WTC11 (cell line): Measurements from ENCODE around the gene PANK3. TPM values are rescaled to one million over a fixed set of nuclear protein-coding genes. Genes with fewer than 3 reads are reported as not detected.

Experiments
- ATAC-seq: fragments of 200-7000 bp; cut with Tn5 transposase; 2 replicates; pipeline ENCODE4 v1.10.0; 2021; ENCODE audit warnings: mild to moderate bottlenecking, moderate library complexity
- CTCF ChIA-PET: fragments of 300-600 bp; sonication (Branson Sonifier 250); formaldehyde crosslinking; loops from one replicate; lab custom pipeline; 2021; ENCODE audit warnings: antibody characterized with exemption; lab: Charles Lee
- POLR2A ChIA-PET: fragments of 350-600 bp; sonication (Branson Sonifier 250); formaldehyde crosslinking; loops from one replicate; lab custom pipeline; 2021; ENCODE audit warnings: antibody characterized with exemption; lab: Charles Lee
- DNase-seq: peaks from one replicate; pipeline ENCODE4 v3.0.0; 2021; ENCODE audit warnings: low spot score
- H3K27ac Mint-ChIP-seq: 2 replicates; pipeline ENCODE4 v1.8.0; 2021; ENCODE audit warnings: mixed read lengths
- H3K27me3 Mint-ChIP-seq: 2 replicates; pipeline ENCODE4 v1.8.0; 2021; ENCODE audit warnings: low read depth, mild to moderate bottlenecking, moderate library complexity, mixed read lengths
- H3K36me3 Mint-ChIP-seq: 2 replicates; pipeline ENCODE4 v1.8.0; 2021; ENCODE audit warnings: mixed read lengths
- H3K4me1 Mint-ChIP-seq: 2 replicates; pipeline ENCODE4 v1.8.0; 2022; ENCODE audit warnings: mixed read lengths
- H3K4me3 Mint-ChIP-seq: 2 replicates; pipeline ENCODE4 v1.8.0; 2021; ENCODE audit warnings: mild to moderate bottlenecking, moderate library complexity, mixed read lengths
- H3K9me3 Mint-ChIP-seq: 2 replicates; pipeline ENCODE4 v1.8.0; 2021; ENCODE audit warnings: mixed read lengths
- AR ChIP-seq: fragments of 250-450 bp; sonication (Bioruptor Pico); IDR thresholded peaks from 2 replicates; pipeline ENCODE4 v1.9.0; 2021; ENCODE audit warnings: mild to moderate bottlenecking
- ARID4B ChIP-seq: sonication (generic); formaldehyde crosslinking; IDR thresholded peaks from 2 replicates; pipeline ENCODE4 v1.8.0; 2023; ENCODE audit warnings: missing genetic modification reagents, mild to moderate bottlenecking, borderline replicate concordance
- ATF2 ChIP-seq: sonication (generic); formaldehyde crosslinking; IDR thresholded peaks from 2 replicates; pipeline ENCODE4 v1.8.1; 2022; ENCODE audit warnings: low read depth, missing genetic modification reagents, borderline replicate concordance
- ATF3 ChIP-seq: sonication (generic); formaldehyde crosslinking; conservative IDR thresholded peaks from 2 replicates; pipeline ENCODE4 v1.8.1; 2022; ENCODE audit warnings: mild to moderate bottlenecking, missing genetic modification reagents
- E2F1 ChIP-seq: sonication (generic); formaldehyde crosslinking; IDR thresholded peaks from 2 replicates; pipeline ENCODE4 v1.8.0; 2022; ENCODE audit warnings: mild to moderate bottlenecking, missing genetic modification reagents
- E2F4 ChIP-seq: sonication (generic); formaldehyde crosslinking; IDR thresholded peaks from 2 replicates; pipeline ENCODE4 v1.8.1; 2022; ENCODE audit warnings: low read depth, mild to moderate bottlenecking, moderate library complexity, missing genetic modification reagents, borderline replicate concordance
- HMGA2 ChIP-seq: fragments of 250-450 bp; sonication (Bioruptor Pico); IDR thresholded peaks from 2 replicates; pipeline ENCODE4 v1.4.0; 2021; ENCODE audit warnings: mild to moderate bottlenecking, moderate library complexity
- MLX ChIP-seq: sonication (generic); formaldehyde crosslinking; IDR thresholded peaks from 2 replicates; pipeline ENCODE4 v1.8.1; 2023; ENCODE audit warnings: mild to moderate bottlenecking, missing genetic modification reagents, moderate library complexity
- NFATC4 ChIP-seq: fragments of 250-450 bp; sonication (Bioruptor Pico); IDR thresholded peaks from 2 replicates; pipeline ENCODE4 v1.9.0; 2021; ENCODE audit warnings: mild to moderate bottlenecking
- NFE2L1 ChIP-seq: sonication (generic); formaldehyde crosslinking; IDR thresholded peaks from 2 replicates; pipeline ENCODE4 v1.8.1; 2023; ENCODE audit warnings: missing genetic modification reagents
- NFYB ChIP-seq: sonication (generic); formaldehyde crosslinking; conservative IDR thresholded peaks from 2 replicates; pipeline ENCODE4 v1.8.0; 2022; ENCODE audit warnings: low read depth, missing genetic modification reagents
- OVOL2 ChIP-seq: fragments of 250-450 bp; sonication (Bioruptor Pico); IDR thresholded peaks from 2 replicates; pipeline ENCODE4 v1.9.0; 2021; ENCODE audit warnings: mild to moderate bottlenecking, borderline replicate concordance
- TEAD4 ChIP-seq: sonication (generic); formaldehyde crosslinking; IDR thresholded peaks from 2 replicates; pipeline ENCODE4 v1.8.0; 2022; ENCODE audit warnings: mild to moderate bottlenecking, missing genetic modification reagents
- ZNF281 ChIP-seq: sonication (generic); formaldehyde crosslinking; IDR thresholded peaks from 2 replicates; pipeline ENCODE4 v1.8.0; 2023; ENCODE audit warnings: mild to moderate bottlenecking, missing genetic modification reagents
- ZNF396 ChIP-seq: fragments of 250-450 bp; sonication (Bioruptor Pico); IDR thresholded peaks from 2 replicates; pipeline ENCODE4 v1.8.0; 2021; ENCODE audit warnings: mild to moderate bottlenecking, moderate library complexity, borderline replicate concordance
- ZNF671 ChIP-seq: fragments of 250-450 bp; sonication (Bioruptor Pico); IDR thresholded peaks from 2 replicates; pipeline ENCODE4 v1.8.0; 2021; ENCODE audit warnings: mild to moderate bottlenecking
- total RNA-seq: library from RNA; stranded (reverse); gene quantifications from 3 replicates; pipeline ENCODE4 v1.2.3, GENCODE V29; 2021

Gene PANK3
- total RNA-seq, 1 experiment from 2014 or later: 90.2 TPM

- TF ChIP-seq MLX (CRISPR knock-in tag) (no peak), NFE2L1 (no peak), HMGA2 (no peak), OVOL2 (no peak)
Measured at GRCh38 chr5:168552146-168552545, 27.0 kb downstream of the PANK3 start (continued).

- H3K9me3 Mint-ChIP-seq: no peaks in the 10 kb centered on the region
- POLR2A ChIA-PET: no interaction called here
Measured at GRCh38 chr5:168550656-168551055, 28.5 kb downstream of the PANK3 start.

GRCh38 chr5:168549554-168549953, 29.6 kb downstream of the PANK3 start:
- no peak for ATAC-seq
- no peak overlapping the region for H3K27ac Mint-ChIP-seq
- H3K4me1 Mint-ChIP-seq: no peaks in the 10 kb centered on the region
- H3K4me3 Mint-ChIP-seq: no peak overlapping the region
- ChIA-PET CTCF (no interaction called here), POLR2A (no interaction called here)
- H3K9me3 Mint-ChIP-seq: no peaks in the 10 kb centered on the region
- H3K36me3 Mint-ChIP-seq: peaks cover 40% of the 10 kb centered on the region
- H3K27me3 Mint-ChIP-seq: no peaks in the 10 kb centered on the region
- no peak for DNase-seq
- TF ChIP-seq ATF2 (no peak), ZNF281 (no peak), ARID4B (CRISPR knock-in tag) (no peak), TEAD4 (no peak), ZNF671 (CRISPR knock-in tag) (no peak), ZNF396 (CRISPR knock-in tag) (no peak), ATF3 (CRISPR knock-in tag) (no peak), AR (CRISPR knock-in tag) (no peak), E2F1 (no peak), E2F4 (CRISPR knock-in tag) (no peak), NFATC4 (CRISPR knock-in tag) (no peak), MLX (CRISPR knock-in tag) (no peak)

More at GRCh38 chr5:168550656-168551055, 28.5 kb downstream of the PANK3 start:
- Mint-ChIP-seq H3K4me3 (no peak overlapping the region), H3K27ac (no peak overlapping the region), H3K36me3 (peaks cover 48% of the 10 kb centered on the region), H3K4me1 (no peaks in the 10 kb centered on the region), H3K27me3 (no peaks in the 10 kb centered on the region)
- CTCF ChIA-PET: no interaction called here
- DNase-seq: no peak
- no peak for ATAC-seq
- TF ChIP-seq NFYB: no peak
